Endothelial cell of umbilical vein (primary cell): ENCODE measurements around the gene SGK2. TPM values are rescaled to one million over a fixed set of nuclear protein-coding genes. Genes with fewer than 3 reads are reported as not detected.

Experiments
- BruUV-seq: library from RNA; stranded (reverse); fragments of 400-500 nt; replicated peaks from 2 replicates; lab custom pipeline; 2021; lab: Mats Ljungman, UMichigan
- CTCF ChIA-PET: fragments of 300-600, 350-600 bp; sonication (Branson Sonifier 250); formaldehyde crosslinking; loops from one replicate; lab custom pipeline; 2021; ENCODE audit warnings: antibody characterized with exemption, inconsistent platforms; lab: Charles Lee
- POLR2A ChIA-PET: fragments of 300-600, 350-600 bp; sonication (Branson Sonifier 250); formaldehyde crosslinking; loops from one replicate; lab custom pipeline; 2021; ENCODE audit warnings: antibody characterized with exemption, inconsistent platforms; lab: Charles Lee
- DNase-seq: peaks from one replicate; pipeline ENCODE4 v3.0.0-alpha.2; 2011; ENCODE audit warnings: low read depth, low spot score
- FAIRE-seq: peaks from 2 replicates; lab custom pipeline; 2011; peaks lifted over from hg19 to GRCh38; lab: Jason Lieb, UNC
- H2AFZ ChIP-seq: 2 replicates; pipeline ENCODE4 v1.6.0; 2012; ENCODE audit warnings: low read depth, low read length, control low read depth, inconsistent platforms
- H3K27ac ChIP-seq: 2 replicates; pipeline ENCODE4 v1.5.1; 2011; ENCODE audit warnings: low read depth, mild to moderate bottlenecking, control low read depth, low read length, moderate library complexity; ENCODE audit not compliant: insufficient read depth
- H3K27me3 ChIP-seq, 2 experiments: 2 replicates each; pipeline versions ENCODE4 v1.6.0 to v1.6.1; 2011; ENCODE audit warnings: low read length in 2 of 2, mixed read lengths in 1 of 2; ENCODE audit not compliant: control insufficient read depth in 2 of 2, insufficient read depth in 2 of 2
- H3K36me3 ChIP-seq, 2 experiments: 2 replicates in 1 of 2; 3 replicates in 1 of 2; pipeline ENCODE4 v1.5.1; 2011; ENCODE audit warnings: low read length in 2 of 2, mild to moderate bottlenecking in 1 of 2, moderate library complexity in 1 of 2; ENCODE audit not compliant: control insufficient read depth in 2 of 2, insufficient read depth in 2 of 2; ENCODE audit errors: extremely low read depth in 1 of 2
- H3K4me1 ChIP-seq: 3 replicates; pipeline ENCODE4 v1.5.1; 2011; ENCODE audit warnings: mild to moderate bottlenecking, low read length; ENCODE audit not compliant: control insufficient read depth, insufficient read depth; ENCODE audit errors: extremely low read depth
- H3K4me2 ChIP-seq: 2 replicates; pipeline ENCODE4 v1.6.1; 2011; ENCODE audit warnings: low read length, control low read depth, mixed read lengths; ENCODE audit not compliant: insufficient read depth
- H3K4me3 ChIP-seq, 3 experiments: fragments of 200-600 bp in 1 of 3; sonication (generic), shearing (Covaris generic) in 1 of 3; replicated peaks in 1 of 3; 2 replicates each; pipeline ENCODE4 v1.5.1; 2011 to 2016; ENCODE audit warnings: control low read depth in 3 of 3, low read length in 3 of 3, mild to moderate bottlenecking in 2 of 3, inconsistent platforms in 1 of 3, low read depth in 1 of 3, moderate library complexity in 1 of 3; ENCODE audit not compliant: insufficient read depth in 1 of 3
- H3K79me2 ChIP-seq: 2 replicates; pipeline ENCODE4 v1.6.0; 2012; ENCODE audit warnings: low read length, inconsistent platforms; ENCODE audit not compliant: control insufficient read depth, insufficient read depth
- H3K9ac ChIP-seq: replicated peaks from 2 replicates; pipeline ENCODE3; 2011; ENCODE audit warnings: low read length, control low read depth; ENCODE audit not compliant: insufficient read depth; ENCODE audit errors: extremely low read depth
- H3K9me1 ChIP-seq: replicated peaks from 3 replicates; pipeline ENCODE4 v1.6.0; 2011; ENCODE audit warnings: mild to moderate bottlenecking, low read length; ENCODE audit not compliant: control insufficient read depth, insufficient read depth; ENCODE audit errors: extremely low read depth
- H3K9me3 ChIP-seq: replicated peaks from 2 replicates; pipeline ENCODE4 v1.5.1; 2012; ENCODE audit warnings: low read length, inconsistent platforms; ENCODE audit not compliant: control insufficient read depth, insufficient read depth
- H4K20me1 ChIP-seq: replicated peaks from 2 replicates; pipeline ENCODE3; 2011; ENCODE audit warnings: mild to moderate bottlenecking, low read length; ENCODE audit not compliant: control insufficient read depth, insufficient read depth; ENCODE audit errors: extremely low read depth
- CTCF ChIP-seq, 2 donors: IDR thresholded peaks; 1 replicate in 1 of 2; 2 replicates in 1 of 2; pipeline ENCODE4 v1.5.1; 2011; ENCODE audit warnings: low read length in 2 of 2, mild to moderate bottlenecking in 2 of 2, moderate library complexity in 2 of 2, control low read depth in 1 of 2, inconsistent platforms in 1 of 2, low read depth in 1 of 2; ENCODE audit not compliant: insufficient read depth in 1 of 2; ENCODE audit errors: extremely low read depth in 1 of 2
- EZH2 ChIP-seq: IDR thresholded peaks from 2 replicates; pipeline ENCODE4 v1.6.1; 2012; ENCODE audit warnings: borderline replicate concordance, low read depth, mild to moderate bottlenecking, moderate library complexity, low read length, inconsistent platforms; ENCODE audit not compliant: severe bottlenecking
- FOS ChIP-seq: IDR thresholded peaks from 2 replicates; pipeline ENCODE4 v1.6.1; 2011; ENCODE audit warnings: mild to moderate bottlenecking, low read length, moderate library complexity, borderline replicate concordance; ENCODE audit not compliant: insufficient read depth
- GATA2 ChIP-seq: IDR thresholded peaks from 2 replicates; pipeline ENCODE4 v1.7.0; 2011; ENCODE audit warnings: low read depth, mild to moderate bottlenecking, moderate library complexity, mixed read lengths, low read length; ENCODE audit not compliant: insufficient read length, insufficient read depth
- JUN ChIP-seq: IDR thresholded peaks from 2 replicates; pipeline ENCODE4 v1.6.1; 2011; ENCODE audit warnings: borderline replicate concordance, low read depth; ENCODE audit not compliant: insufficient read length, insufficient read depth
- MAX ChIP-seq: IDR thresholded peaks from 2 replicates; pipeline ENCODE4 v1.6.1; 2011; ENCODE audit not compliant: insufficient read depth, insufficient read length
- MYC ChIP-seq: IDR thresholded peaks from one replicate; pipeline ENCODE4 v1.6.1; 2011; ENCODE audit warnings: mild to moderate bottlenecking, low read depth, low read length
- POLR2A ChIP-seq: IDR thresholded peaks from 2 replicates; pipeline ENCODE4 v1.6.1; 2012; ENCODE audit warnings: low read depth, mild to moderate bottlenecking, control low read depth, low read length
- POLR2AphosphoS5 ChIP-seq: IDR thresholded peaks from 2 replicates; pipeline ENCODE4 v1.6.1; 2012; ENCODE audit warnings: low read depth, mild to moderate bottlenecking, control low read depth, low read length, moderate library complexity; ENCODE audit not compliant: insufficient read depth
- dilution Hi-C: fragments of 300-500 bp; cut with MboI; formaldehyde crosslinking; loops from one replicate; pipeline ENCODE4 v1.15.0; 2019; ENCODE audit warnings: low sequenced_read_pairs; ENCODE audit not compliant: extremely low pct_ligation_motif_present
- intact Hi-C: fragments of 100-400 bp; cut with micrococcal nuclease; formaldehyde crosslinking; loops from one replicate; pipeline ENCODE4 v1.10.0; 2022
- polyA plus RNA-seq, 4 experiments: library from polyadenylated mRNA; depleted of rRNA in 3 of 4; stranded (reverse) in 3 of 4; unstranded in 1 of 4; fragments of >200 nt; gene quantifications; 2 replicates each; pipeline versions ENCODE4 v1.2.1 to v1.2.3, GENCODE V29; 2011 to 2012; ENCODE audit warnings: missing spikeins in 1 of 4
- total RNA-seq: library from RNA; stranded (reverse); gene quantifications from 2 replicates; pipeline ENCODE4 v1.2.3, GENCODE V29; 2021

Gene SGK2
- total and polyA plus RNA-seq, 2 donors (not counting 3 experiments of a cell fraction or from before 2014, with no cell fraction given), result 0.21 to 0.27 TPM

GRCh38 chr20:43569282-43569681 lies 10.5 kb downstream of the SGK2 start:
- DNase-seq (no peak), FAIRE-seq (no peak)
- H3K4me2 ChIP-seq, result no peak overlapping the region
- ChIA-PET CTCF (interaction anchor here (2.5 kb wide), 1 partner anchor 31 kb away, joined by 12 read pairs; no protein-coding TSS in a partner anchor), POLR2A (no interaction called here)
- H3K79me2 ChIP-seq, result no peaks in the 10 kb centered on the region
- H2AFZ ChIP-seq, result no peak overlapping the region
- no peak overlapping the region for H3K9ac ChIP-seq
- no peak overlapping the region for H3K4me3 ChIP-seq
- H3K9me3 ChIP-seq, result no peaks in the 10 kb centered on the region
- dilution Hi-C loops (no loop called here), intact Hi-C loops (no loop called here)
- no peaks in the 10 kb centered on the region for H4K20me1 ChIP-seq
- H3K36me3 ChIP-seq, result no peaks in the 10 kb centered on the region
- TF ChIP-seq FOS (no peak), MYC (no peak), POLR2A (no peak), POLR2AphosphoS5 (no peak), JUN (no peak), EZH2 (no peak), GATA2 (no peak), MAX (no peak), CTCF (IDR thresholded peaks at IDR 0.05; ENCODE audit: extremely low read depth in 1 of 2, insufficient read depth in 1 of 2, low read depth in 1 of 2, low read length in 2 of 2) (no peak)
- H3K4me1 ChIP-seq, result no peaks in the 10 kb centered on the region
- BruUV-seq, result no TSS peak
- no peaks in the 10 kb centered on the region for H3K9me1 ChIP-seq
- no peaks in the 10 kb centered on the region for H3K27me3 ChIP-seq
- no peak overlapping the region for H3K27ac ChIP-seq
